Trophoblast cell (in vitro differentiated cells and primary cell): ENCODE results near the gene PAM16.

Experiments used
- DNase-seq, 2 donors: peaks; one replicate each; pipeline ENCODE4 v3.0.0-alpha.2; 2016
- H2AFZ ChIP-seq: 2 replicates; pipeline ENCODE4 v1.6.1; 2013; ENCODE audit warnings: low read length, moderate library complexity, mild to moderate bottlenecking; ENCODE audit not compliant: insufficient read depth, poor library complexity
- H2AK5ac ChIP-seq: 2 replicates; pipeline ENCODE4 v1.6.1; 2013; ENCODE audit warnings: mild to moderate bottlenecking, low read length
- H2BK120ac ChIP-seq: 2 replicates; pipeline ENCODE4 v1.6.1; 2013; ENCODE audit warnings: low read length, mild to moderate bottlenecking, moderate library complexity; ENCODE audit not compliant: insufficient read depth, poor library complexity
- H2BK12ac ChIP-seq: 2 replicates; pipeline ENCODE4 v1.6.1; 2013; ENCODE audit warnings: mild to moderate bottlenecking, low read length, moderate library complexity
- H2BK5ac ChIP-seq: 2 replicates; pipeline ENCODE4 v1.6.1; 2013; ENCODE audit warnings: low read length, low read depth, moderate library complexity, mild to moderate bottlenecking; ENCODE audit not compliant: poor library complexity
- H3K14ac ChIP-seq: 2 replicates; pipeline ENCODE4 v1.6.1; 2013; ENCODE audit warnings: mild to moderate bottlenecking, low read length
- H3K18ac ChIP-seq: 2 replicates; pipeline ENCODE4 v1.6.1; 2013; ENCODE audit warnings: mild to moderate bottlenecking, low read length
- H3K23ac ChIP-seq: 2 replicates; pipeline ENCODE4 v1.6.1; 2013; ENCODE audit warnings: low read length
- H3K27ac ChIP-seq: 2 replicates; pipeline ENCODE4 v1.5.1; 2013; ENCODE audit warnings: low read depth, mild to moderate bottlenecking, inconsistent platforms, low read length, moderate library complexity
- H3K27me3 ChIP-seq: 2 replicates; pipeline ENCODE4 v1.6.1; 2013; ENCODE audit warnings: inconsistent platforms, mild to moderate bottlenecking, low read length, moderate library complexity; ENCODE audit not compliant: insufficient read depth
- H3K36me3 ChIP-seq, 2 experiments: 1 replicate in 1 of 2; 2 replicates in 1 of 2; pipeline ENCODE4 v1.6.1; 2013; ENCODE audit warnings: low read length in 2 of 2, mild to moderate bottlenecking in 2 of 2, moderate library complexity in 1 of 2; ENCODE audit not compliant: insufficient read depth in 2 of 2, control insufficient read depth in 1 of 2
- H3K4ac ChIP-seq: 2 replicates; pipeline ENCODE4 v1.6.1; 2013; ENCODE audit warnings: low read depth, mild to moderate bottlenecking, low read length, moderate library complexity
- H3K4me1 ChIP-seq, 2 experiments: 1 replicate in 1 of 2; 2 replicates in 1 of 2; pipeline ENCODE4 v1.6.1; 2013; ENCODE audit warnings: low read length in 2 of 2, mild to moderate bottlenecking in 2 of 2, moderate library complexity in 1 of 2; ENCODE audit not compliant: insufficient read depth in 2 of 2, control insufficient read depth in 1 of 2
- H3K4me2 ChIP-seq: 2 replicates; pipeline ENCODE4 v1.6.1; 2013; ENCODE audit warnings: inconsistent platforms, mild to moderate bottlenecking, low read length, moderate library complexity
- H3K4me3 ChIP-seq: 2 replicates; pipeline ENCODE4 v1.5.1; 2013; ENCODE audit warnings: mild to moderate bottlenecking, low read depth, low read length, inconsistent platforms
- H3K79me1 ChIP-seq: one replicate; pipeline ENCODE4 v1.6.1; 2013; ENCODE audit warnings: low read length
- H3K79me2 ChIP-seq: 2 replicates; pipeline ENCODE4 v1.6.1; 2013; ENCODE audit warnings: low read length, mild to moderate bottlenecking; ENCODE audit not compliant: control insufficient read depth, insufficient read depth, poor library complexity
- H3K9ac ChIP-seq: 2 replicates; pipeline ENCODE4 v1.6.1; 2013; ENCODE audit warnings: mild to moderate bottlenecking, low read length
- H3K9me3 ChIP-seq: 2 replicates; pipeline ENCODE4 v1.6.1; 2013; ENCODE audit warnings: low read depth, mild to moderate bottlenecking, control low read depth, inconsistent platforms, low read length; ENCODE audit not compliant: insufficient read depth
- H4K12ac ChIP-seq: 2 replicates; pipeline ENCODE4 v1.6.1; 2013; ENCODE audit warnings: low read depth, mild to moderate bottlenecking, low read length, moderate library complexity
- H4K8ac ChIP-seq: 2 replicates; pipeline ENCODE4 v1.6.1; 2013; ENCODE audit warnings: low read depth, mild to moderate bottlenecking, low read length, moderate library complexity
- H4K91ac ChIP-seq: one replicate; pipeline ENCODE4 v1.6.1; 2013; ENCODE audit warnings: low read depth, mild to moderate bottlenecking, low read length, moderate library complexity
- WGBS: extraction: QIAGEN DNeasy Blood & Tissue Kit; methylation state at CpG from one replicate; pipeline ENCODE4 v1.1.7; 2013; ENCODE audit warnings: missing lambda C conversion rate; ENCODE audit not compliant: insufficient read length, insufficient coverage; ENCODE audit errors: extremely low coverage; 5-methylcytosine and 5-hydroxymethylcytosine counted together

The PAM16 gene

DNA sequence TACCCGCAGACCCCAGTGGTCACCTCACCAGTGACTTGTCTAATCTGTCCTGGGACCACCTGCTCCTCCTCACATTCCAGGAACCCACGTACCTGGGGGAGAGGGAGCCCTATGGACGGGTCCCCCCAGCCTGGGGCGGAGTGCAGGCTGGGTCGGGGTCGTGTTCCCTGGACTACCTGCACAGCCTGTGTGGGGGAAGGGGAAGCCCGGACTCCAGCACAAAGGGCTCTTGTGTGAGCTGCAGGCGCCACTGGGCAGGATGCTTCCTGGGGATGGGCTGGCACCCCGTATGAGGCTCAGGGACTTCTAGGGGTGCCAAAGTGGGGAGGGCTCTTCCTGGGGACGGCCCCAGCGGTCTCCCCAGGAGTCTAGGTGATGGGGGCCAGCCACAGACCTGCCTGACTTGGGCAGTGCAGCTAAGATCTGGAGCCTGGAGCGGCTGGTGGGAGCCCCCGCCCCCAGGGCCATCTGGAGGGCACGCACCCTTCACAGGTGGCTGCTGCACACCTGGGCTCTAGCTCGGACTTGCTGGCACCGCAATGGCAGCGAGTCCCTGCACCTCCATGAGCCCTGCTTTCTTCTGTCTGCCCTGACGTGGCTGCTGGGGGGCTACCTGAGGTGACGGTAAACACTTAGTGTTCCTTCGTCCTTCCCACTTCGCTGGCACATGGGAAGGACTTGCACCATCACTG lies 28.0 kb upstream of the PAM16 start:
- H3K79me2 ChIP-seq, result peaks cover 5% of the 10 kb centered on the region
- no peak overlapping the region for H2AK5ac ChIP-seq
- H4K12ac ChIP-seq, result no peak overlapping the region
- no peaks in the 10 kb centered on the region for H3K27me3 ChIP-seq
- no peak overlapping the region for H4K8ac ChIP-seq
- H3K14ac ChIP-seq, result no peak overlapping the region
- H3K4me3 ChIP-seq, result no peak overlapping the region
- H3K23ac ChIP-seq, result no peak overlapping the region
- H3K9ac ChIP-seq, result no peak overlapping the region
- no peak overlapping the region for H4K91ac ChIP-seq
- no peak overlapping the region for H2AFZ ChIP-seq
- no peak overlapping the region for H2BK5ac ChIP-seq
- peaks cover 35 to 38% of the 10 kb centered on the region in 2 experiments for H3K36me3 ChIP-seq
- no peak overlapping the region for H3K4me2 ChIP-seq
- peaks cover 2% of the 10 kb centered on the region for H3K9me3 ChIP-seq
- DNase-seq, result no peak
- H3K79me1 ChIP-seq, result peaks cover 7% of the 10 kb centered on the region
- H3K4me1 ChIP-seq, result peaks cover 33 to 52% of the 10 kb centered on the region in 2 experiments
- no peak overlapping the region for H2BK120ac ChIP-seq
- no peak overlapping the region for H3K18ac ChIP-seq
- WGBS, result no CpG with 5 or more reads among the region's 21 CpGs
- no peak overlapping the region for H3K4ac ChIP-seq
- no peak overlapping the region for H2BK12ac ChIP-seq
- no peak overlapping the region for H3K27ac ChIP-seq

GRCh38 chr16:4378161-4378666 lies 27.1 kb upstream of the PAM16 start:
- peaks cover 39 to 58% of the 10 kb centered on the region in 2 experiments for H3K4me1 ChIP-seq
- no peak overlapping the region for H2AFZ ChIP-seq
- peaks cover 13% of the 10 kb centered on the region for H3K79me1 ChIP-seq
- H2BK12ac ChIP-seq, result no peak overlapping the region
- H3K9ac ChIP-seq, result no peak overlapping the region
- H4K8ac ChIP-seq, result no peak overlapping the region
- no peak overlapping the region for H2AK5ac ChIP-seq
- no peak overlapping the region for H2BK120ac ChIP-seq
- no peak overlapping the region for H3K4ac ChIP-seq
- WGBS, result no CpG with 5 or more reads among the region's 15 CpGs
- no peak overlapping the region for H4K12ac ChIP-seq
- no peak for DNase-seq
- H3K4me2 ChIP-seq, result no peak overlapping the region
- peaks cover 10% of the 10 kb centered on the region for H3K79me2 ChIP-seq
- no peak overlapping the region for H4K91ac ChIP-seq
- no peak overlapping the region for H3K27ac ChIP-seq
- H3K36me3 ChIP-seq, result peaks cover 31 to 36% of the 10 kb centered on the region in 2 experiments
- H3K14ac ChIP-seq, result no peak overlapping the region
- no peak overlapping the region for H3K18ac ChIP-seq
- H3K4me3 ChIP-seq, result no peak overlapping the region
- H3K27me3 ChIP-seq, result no peaks in the 10 kb centered on the region
- H2BK5ac ChIP-seq, result no peak overlapping the region
- H3K9me3 ChIP-seq, result peaks cover 2% of the 10 kb centered on the region
- no peak overlapping the region for H3K23ac ChIP-seq

DNA sequence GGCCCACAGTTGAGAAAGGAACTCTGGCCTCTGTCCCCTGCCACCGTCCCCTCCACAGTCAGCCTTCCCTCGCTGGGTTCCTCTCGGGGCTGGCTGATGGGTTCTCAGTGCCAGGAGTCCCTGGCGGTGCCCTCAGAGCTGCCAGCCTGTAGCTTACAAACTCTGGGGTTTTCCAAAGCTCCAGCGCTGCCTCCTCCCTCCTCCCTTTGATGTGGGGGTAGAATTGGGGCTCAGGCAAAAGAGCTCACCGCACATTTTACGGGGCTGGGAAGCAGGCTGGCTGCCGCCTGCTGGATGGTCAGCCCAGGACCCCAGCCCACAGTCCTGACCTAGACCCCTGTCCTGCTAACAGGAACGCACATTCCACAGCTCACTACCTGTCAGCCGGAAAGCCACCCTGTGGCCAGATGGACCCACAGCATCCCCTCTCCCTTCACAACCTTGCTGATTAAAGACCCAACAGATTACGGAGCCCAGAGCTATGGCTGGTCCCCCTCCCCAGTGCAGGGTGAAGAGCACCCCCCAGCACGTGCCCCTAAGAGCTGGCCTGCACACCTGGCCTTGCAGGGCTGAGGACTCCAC lies 26.5 kb upstream of the PAM16 start:
- WGBS, result no CpG with 5 or more reads among the region's 12 CpGs
- no peak overlapping the region for H3K4me2 ChIP-seq
- peaks cover 27 to 31% of the 10 kb centered on the region in 2 experiments for H3K36me3 ChIP-seq
- no peak overlapping the region for H3K9ac ChIP-seq
- H3K27ac ChIP-seq, result no peak overlapping the region
- H2AK5ac ChIP-seq, result no peak overlapping the region
- no peak overlapping the region for H3K14ac ChIP-seq
- no peak overlapping the region for H2BK5ac ChIP-seq
- H3K4me1 ChIP-seq, result peaks cover 45 to 64% of the 10 kb centered on the region in 2 experiments
- H4K8ac ChIP-seq, result no peak overlapping the region
- no peak overlapping the region for H3K4me3 ChIP-seq
- H3K79me1 ChIP-seq, result peaks cover 13% of the 10 kb centered on the region
- H3K4ac ChIP-seq, result no peak overlapping the region
- H3K18ac ChIP-seq, result peak overlapping the region; percentile 27
- no peak overlapping the region for H3K23ac ChIP-seq
- no peak overlapping the region for H4K12ac ChIP-seq
- peaks cover 13% of the 10 kb centered on the region for H3K79me2 ChIP-seq
- no peak overlapping the region for H2BK12ac ChIP-seq
- peaks cover 2% of the 10 kb centered on the region for H3K9me3 ChIP-seq
- no peak overlapping the region for H2BK120ac ChIP-seq
- no peak for DNase-seq
- no peak overlapping the region for H4K91ac ChIP-seq
- H3K27me3 ChIP-seq, result no peaks in the 10 kb centered on the region
- no peak overlapping the region for H2AFZ ChIP-seq

DNA sequence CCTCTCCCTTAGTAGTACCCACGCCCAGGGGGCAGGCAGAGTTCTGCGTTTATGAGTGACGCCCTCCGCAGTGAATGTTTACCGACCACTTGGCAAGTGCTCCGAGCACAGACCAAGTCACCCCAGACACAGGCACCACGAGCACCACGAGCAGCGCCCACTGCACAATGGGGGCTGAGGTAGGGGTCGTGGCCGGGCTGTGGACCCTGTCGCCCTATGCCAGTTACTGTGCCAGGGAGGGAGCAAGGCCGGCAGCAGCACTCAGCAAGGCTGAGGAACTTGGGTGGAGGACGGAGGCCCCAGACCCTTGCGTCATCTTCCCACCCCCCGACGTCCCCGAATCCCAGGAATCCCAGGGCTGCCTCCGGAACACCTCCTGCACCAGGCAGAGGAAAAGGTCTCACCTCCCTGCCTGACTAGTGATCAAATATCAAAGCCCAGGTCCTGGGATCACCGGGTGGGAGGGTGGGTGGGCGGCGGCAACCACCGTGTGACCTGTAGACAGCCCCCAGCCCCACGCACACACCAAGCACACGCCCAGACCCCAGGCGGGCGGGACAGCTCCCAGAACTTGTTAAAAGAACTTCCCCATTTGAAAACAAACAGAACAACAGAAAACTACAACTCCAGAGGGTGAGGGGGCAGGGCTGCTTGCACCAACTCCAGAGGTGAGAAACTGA lies 25.9 kb upstream of the PAM16 start:
- peak overlapping the region; percentile 17 for H3K4ac ChIP-seq
- no peak overlapping the region for H3K4me2 ChIP-seq
- no peaks in the 10 kb centered on the region for H3K27me3 ChIP-seq
- no peak overlapping the region for H4K12ac ChIP-seq
- no peak overlapping the region for H3K9ac ChIP-seq
- no peak for DNase-seq
- no peak overlapping the region for H4K91ac ChIP-seq
- H3K18ac ChIP-seq, result peak overlapping the region; percentile 20
- no peak overlapping the region for H4K8ac ChIP-seq
- no peak overlapping the region for H2BK5ac ChIP-seq
- WGBS, result no CpG with 5 or more reads among the region's 27 CpGs
- H3K79me2 ChIP-seq, result peaks cover 18% of the 10 kb centered on the region
- peak overlapping the region; percentile 33 for H3K14ac ChIP-seq
- H3K23ac ChIP-seq, result no peak overlapping the region
- H3K4me3 ChIP-seq, result no peak overlapping the region
- peaks cover 15% of the 10 kb centered on the region for H3K79me1 ChIP-seq
- H3K9me3 ChIP-seq, result peaks cover 2% of the 10 kb centered on the region
- peaks cover 20 to 25% of the 10 kb centered on the region in 2 experiments for H3K36me3 ChIP-seq
- peaks cover 47 to 68% of the 10 kb centered on the region in 2 experiments for H3K4me1 ChIP-seq
- no peak overlapping the region for H2BK120ac ChIP-seq
- H2BK12ac ChIP-seq, result no peak overlapping the region
- H2AK5ac ChIP-seq, result peak overlapping the region; percentile 20
- H2AFZ ChIP-seq, result no peak overlapping the region
- no peak overlapping the region for H3K27ac ChIP-seq
